H9 (cell line): ENCODE measurements around the gene L3MBTL4. TPM values are rescaled to one million over a fixed set of nuclear protein-coding genes. Genes with fewer than 3 reads are reported as not detected.

ENCODE experiments used
- DNase-seq: peaks from one replicate; pipeline ENCODE4 v3.0.0-alpha.2; 2017
- H2AFZ ChIP-seq: one replicate; pipeline ENCODE4 v1.6.1; 2013; ENCODE audit warnings: mild to moderate bottlenecking, low read length, control low read depth, moderate library complexity
- H2AK5ac ChIP-seq: 2 replicates; pipeline ENCODE4 v1.6.1; 2013; ENCODE audit warnings: low read length, control low read depth, mixed read lengths; ENCODE audit not compliant: insufficient read length
- H2BK120ac ChIP-seq: one replicate; pipeline ENCODE4 v1.6.1; 2013; ENCODE audit warnings: low read depth, mild to moderate bottlenecking, low read length, control low read depth, inconsistent platforms; ENCODE audit not compliant: poor library complexity, severe bottlenecking
- H2BK12ac ChIP-seq: 2 replicates; pipeline ENCODE4 v1.6.1; 2013; ENCODE audit warnings: low read length, control low read depth, mixed read lengths, low read depth; ENCODE audit not compliant: insufficient read length
- H2BK15ac ChIP-seq: 2 replicates; pipeline ENCODE4 v1.6.1; 2013; ENCODE audit warnings: low read depth, low read length, control low read depth
- H2BK20ac ChIP-seq: one replicate; pipeline ENCODE4 v1.6.1; 2013; ENCODE audit warnings: low read depth, mild to moderate bottlenecking, low read length, control low read depth, inconsistent platforms; ENCODE audit not compliant: poor library complexity, severe bottlenecking
- H2BK5ac ChIP-seq: 2 replicates; pipeline ENCODE4 v1.6.1; 2013; ENCODE audit warnings: low read length, control low read depth, mixed read lengths; ENCODE audit not compliant: insufficient read length
- H3K14ac ChIP-seq: 2 replicates; pipeline ENCODE4 v1.6.1; 2013; ENCODE audit warnings: low read length, control low read depth; ENCODE audit not compliant: insufficient read depth
- H3K18ac ChIP-seq: 2 replicates; pipeline ENCODE4 v1.6.1; 2013; ENCODE audit warnings: low read depth, mild to moderate bottlenecking, mixed read lengths, low read length, control low read depth; ENCODE audit not compliant: insufficient read length
- H3K23ac ChIP-seq: 2 replicates; pipeline ENCODE4 v1.6.1; 2013; ENCODE audit warnings: low read length, control low read depth, mixed read lengths, low read depth; ENCODE audit not compliant: insufficient read length
- H3K23me2 ChIP-seq: 2 replicates; pipeline ENCODE4 v1.6.1; 2013; ENCODE audit warnings: low read depth, mild to moderate bottlenecking, mixed read lengths, low read length, control low read depth; ENCODE audit not compliant: insufficient read length, poor library complexity, severe bottlenecking
- H3K27ac ChIP-seq: 2 replicates; pipeline ENCODE4 v1.5.1; 2013; ENCODE audit warnings: low read length, control low read depth, mixed read lengths, low read depth; ENCODE audit not compliant: insufficient read length
- H3K27me3 ChIP-seq: 2 replicates; pipeline ENCODE4 v1.6.1; 2013; ENCODE audit warnings: low read length, control low read depth, inconsistent platforms; ENCODE audit not compliant: insufficient read depth
- H3K4ac ChIP-seq: 2 replicates; pipeline ENCODE4 v1.6.1; 2013; ENCODE audit warnings: low read depth, mild to moderate bottlenecking, control low read depth, inconsistent platforms, low read length, moderate library complexity
- H3K4me1 ChIP-seq: 2 replicates; pipeline ENCODE4 v1.6.1; 2013; ENCODE audit warnings: low read length, control low read depth, inconsistent platforms; ENCODE audit not compliant: insufficient read depth
- H3K4me2 ChIP-seq: 2 replicates; pipeline ENCODE4 v1.6.1; 2013; ENCODE audit warnings: low read length, control low read depth, mixed read lengths; ENCODE audit not compliant: insufficient read length, insufficient read depth
- H3K56ac ChIP-seq: 2 replicates; pipeline ENCODE4 v1.6.1; 2013; ENCODE audit warnings: low read depth, mild to moderate bottlenecking, mixed read lengths, low read length, control low read depth; ENCODE audit not compliant: insufficient read length
- H3K79me1 ChIP-seq: 2 replicates; pipeline ENCODE4 v1.6.1; 2013; ENCODE audit warnings: low read depth, mild to moderate bottlenecking, moderate library complexity, low read length, control low read depth, inconsistent platforms; ENCODE audit not compliant: insufficient read depth, poor library complexity, severe bottlenecking
- H3K79me2 ChIP-seq: 2 replicates; pipeline ENCODE4 v1.6.1; 2013; ENCODE audit warnings: low read length, control low read depth, inconsistent platforms; ENCODE audit not compliant: insufficient read depth
- H3K9ac ChIP-seq: 2 replicates; pipeline ENCODE4 v1.6.1; 2013; ENCODE audit warnings: low read length, control low read depth, mixed read lengths; ENCODE audit not compliant: insufficient read length; ENCODE audit errors: extremely low read depth
- H3K9me3 ChIP-seq: one replicate; pipeline ENCODE4 v1.6.1; 2013; ENCODE audit warnings: low read depth, low read length, inconsistent platforms; ENCODE audit not compliant: control insufficient read depth
- H3T11ph ChIP-seq: one replicate; pipeline ENCODE4 v1.6.1; 2013; ENCODE audit warnings: mild to moderate bottlenecking, low read length, control low read depth, inconsistent platforms
- H4K20me1 ChIP-seq: one replicate; pipeline ENCODE4 v1.6.1; 2013; ENCODE audit not compliant: control insufficient read depth, insufficient read length, insufficient read depth
- H4K5ac ChIP-seq: 2 replicates; pipeline ENCODE4 v1.6.1; 2013; ENCODE audit warnings: low read depth, mild to moderate bottlenecking, mixed read lengths, low read length, control low read depth; ENCODE audit not compliant: insufficient read length
- H4K8ac ChIP-seq: replicated peaks from 2 replicates; pipeline ENCODE4 v1.6.1; 2013; ENCODE audit warnings: low read length, control low read depth, mixed read lengths, low read depth; ENCODE audit not compliant: insufficient read length
- H4K91ac ChIP-seq: 2 replicates; pipeline ENCODE4 v1.6.1; 2013; ENCODE audit warnings: low read depth, mild to moderate bottlenecking, moderate library complexity, mixed read lengths, low read length, control low read depth; ENCODE audit not compliant: insufficient read length
- H3K27ac Mint-ChIP-seq, 3 experiments: 2 replicates in 2 of 3; 3 replicates in 1 of 3; pipeline ENCODE4 v1.8.0; 2020 to 2021; ENCODE audit warnings: mixed read lengths in 3 of 3, mild to moderate bottlenecking in 1 of 3, moderate library complexity in 1 of 3
- H3K27me3 Mint-ChIP-seq: 2 replicates; pipeline ENCODE4 v1.8.0; 2021; ENCODE audit warnings: low read depth, mild to moderate bottlenecking, moderate library complexity, mixed read lengths
- H3K36me3 Mint-ChIP-seq, 3 experiments: 2 replicates in 2 of 3; 3 replicates in 1 of 3; pipeline ENCODE4 v1.8.0; 2020 to 2021; ENCODE audit warnings: low read depth in 3 of 3, mixed read lengths in 3 of 3; ENCODE audit not compliant: insufficient read depth in 1 of 3
- H3K4me1 Mint-ChIP-seq, 2 experiments: 2 replicates each; pipeline ENCODE4 v1.8.0; 2020; ENCODE audit warnings: mixed read lengths in 2 of 2
- H3K4me3 Mint-ChIP-seq, 2 experiments: 2 replicates in 1 of 2; 3 replicates in 1 of 2; pipeline ENCODE4 v1.8.0; 2020 to 2021; ENCODE audit warnings: mild to moderate bottlenecking in 2 of 2, mixed read lengths in 2 of 2, moderate library complexity in 1 of 2
- H3K9me3 Mint-ChIP-seq, 2 experiments: 2 replicates in 1 of 2; 3 replicates in 1 of 2; pipeline ENCODE4 v1.8.0; 2020; ENCODE audit warnings: mild to moderate bottlenecking in 2 of 2, mixed read lengths in 2 of 2, moderate library complexity in 1 of 2
- WGBS: extraction: QIAGEN DNeasy Blood & Tissue Kit; methylation state at CpG from one replicate; pipeline ENCODE4 v1.1.7; 2013; ENCODE audit warnings: missing lambda C conversion rate, low lambda C conversion rate, mixed read lengths; ENCODE audit not compliant: insufficient read length; ENCODE audit errors: extremely low coverage; 5-methylcytosine and 5-hydroxymethylcytosine counted together
- total RNA-seq: library from RNA; stranded (reverse); gene quantifications from 2 replicates; pipeline ENCODE4 v1.2.1, GENCODE V29; 2021
- TF ChIP-seq, protein P1 (sequence below): fragments of 200-600 bp; sonication (generic); conservative IDR thresholded peaks from 3 replicates; pipeline ENCODE4 v1.8.0; 2021; ENCODE audit warnings: antibody characterized with exemption, mild to moderate bottlenecking

The L3MBTL4 gene
- total RNA-seq, 1 experiment from 2014 or later: 1.9 TPM

DNA sequence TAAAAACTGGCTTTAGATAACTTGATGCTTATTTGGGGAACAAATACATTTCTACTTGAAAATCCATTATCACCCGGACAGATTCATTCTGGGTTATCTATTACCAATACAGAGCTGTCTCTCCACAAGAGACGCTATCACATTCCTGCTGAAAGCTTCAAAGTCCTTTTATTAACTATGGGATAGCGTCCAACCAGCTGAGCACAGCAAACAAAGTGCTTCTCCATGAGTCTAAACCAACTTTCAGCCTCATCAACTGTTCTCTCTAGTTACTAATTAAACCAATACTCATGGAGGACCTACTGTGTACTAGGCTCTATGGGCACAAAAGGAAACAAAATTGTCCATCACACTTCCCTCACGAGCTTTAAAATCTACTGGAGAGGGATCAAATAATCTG is 132.8 kb downstream of the L3MBTL4 start:
- H3K27ac ChIP-seq: no peak overlapping the region
- no peaks in the 10 kb centered on the region for H3K23me2 ChIP-seq
- H2BK120ac ChIP-seq: no peak overlapping the region
- no peak overlapping the region for H3T11ph ChIP-seq
- H2AK5ac ChIP-seq: no peak overlapping the region
- Mint-ChIP-seq H3K4me3 (no peak overlapping the region), H3K4me1 (peaks cover 3% of the 10 kb centered on the region in 2 experiments), H3K9me3 (no peaks in the 10 kb centered on the region), H3K36me3 (no peaks in the 10 kb centered on the region; a peak in 1 of 7 replicates), H3K27me3 (no peaks in the 10 kb centered on the region), H3K27ac (no peak overlapping the region)
- no peaks in the 10 kb centered on the region for H3K79me1 ChIP-seq
- H3K18ac ChIP-seq: no peak overlapping the region
- no peak overlapping the region for H3K4ac ChIP-seq
- H3K14ac ChIP-seq: no peak overlapping the region
- H2BK15ac ChIP-seq: no peak overlapping the region
- H2BK5ac ChIP-seq: no peak overlapping the region
- TF ChIP-seq, protein P1, sequence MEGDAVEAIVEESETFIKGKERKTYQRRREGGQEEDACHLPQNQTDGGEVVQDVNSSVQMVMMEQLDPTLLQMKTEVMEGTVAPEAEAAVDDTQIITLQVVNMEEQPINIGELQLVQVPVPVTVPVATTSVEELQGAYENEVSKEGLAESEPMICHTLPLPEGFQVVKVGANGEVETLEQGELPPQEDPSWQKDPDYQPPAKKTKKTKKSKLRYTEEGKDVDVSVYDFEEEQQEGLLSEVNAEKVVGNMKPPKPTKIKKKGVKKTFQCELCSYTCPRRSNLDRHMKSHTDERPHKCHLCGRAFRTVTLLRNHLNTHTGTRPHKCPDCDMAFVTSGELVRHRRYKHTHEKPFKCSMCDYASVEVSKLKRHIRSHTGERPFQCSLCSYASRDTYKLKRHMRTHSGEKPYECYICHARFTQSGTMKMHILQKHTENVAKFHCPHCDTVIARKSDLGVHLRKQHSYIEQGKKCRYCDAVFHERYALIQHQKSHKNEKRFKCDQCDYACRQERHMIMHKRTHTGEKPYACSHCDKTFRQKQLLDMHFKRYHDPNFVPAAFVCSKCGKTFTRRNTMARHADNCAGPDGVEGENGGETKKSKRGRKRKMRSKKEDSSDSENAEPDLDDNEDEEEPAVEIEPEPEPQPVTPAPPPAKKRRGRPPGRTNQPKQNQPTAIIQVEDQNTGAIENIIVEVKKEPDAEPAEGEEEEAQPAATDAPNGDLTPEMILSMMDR: no peak
- no peak overlapping the region for H2AFZ ChIP-seq
- H3K9ac ChIP-seq: no peak overlapping the region
- H3K79me2 ChIP-seq: no peaks in the 10 kb centered on the region
- no peak overlapping the region for H2BK12ac ChIP-seq
- H3K4me2 ChIP-seq: no peak overlapping the region
- WGBS: no CpG with 5 or more reads among the region's 4 CpGs
- no peak overlapping the region for H4K91ac ChIP-seq
- no peak overlapping the region for H3K23ac ChIP-seq
- DNase-seq: no peak
- H3K56ac ChIP-seq: no peak overlapping the region
- H3K27me3 ChIP-seq: no peaks in the 10 kb centered on the region
- no peaks in the 10 kb centered on the region for H3K9me3 ChIP-seq
- H4K5ac ChIP-seq: no peak overlapping the region
- H3K4me1 ChIP-seq: no peaks in the 10 kb centered on the region; the same call in 1 of the 2 replicates
- H4K20me1 ChIP-seq: no peaks in the 10 kb centered on the region
- H4K8ac ChIP-seq: no peak overlapping the region
- H2BK20ac ChIP-seq: peak overlapping the region; percentile 64
